HG03139 (cell line): ENCODE measurements around the gene GNB3.
A peak's percentile ranks its signal among the peaks of the same experiment; 100 is the strongest.

Source experiments
- ATAC-seq: cut with Tn5 transposase; IDR thresholded peaks from one replicate; pipeline ENCODE4 v1.9.1; 2021; ENCODE audit not compliant: unreplicated experiment

The GNB3 gene

DNA sequence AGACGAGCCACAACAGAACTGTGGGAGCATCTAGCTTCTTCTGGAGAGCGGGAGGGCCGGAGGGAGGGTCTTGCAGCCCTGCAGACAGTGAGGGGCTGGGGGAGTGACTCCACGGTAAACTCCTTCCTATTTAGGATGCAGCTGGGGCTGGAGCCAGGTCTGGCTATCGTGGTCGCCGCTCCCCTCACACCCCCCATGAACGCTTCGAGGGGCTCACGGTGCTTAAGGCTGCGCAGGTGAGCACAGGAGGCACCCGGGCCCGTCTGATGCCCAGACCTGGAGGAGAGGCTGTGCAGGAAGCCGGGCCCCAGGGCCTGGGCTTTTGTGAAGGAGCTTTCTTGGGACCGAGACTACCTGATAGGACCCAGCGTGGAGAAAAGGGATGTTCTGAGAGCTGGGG is 3.9 kb upstream of the GNB3 start:
- no peak for ATAC-seq

DNA sequence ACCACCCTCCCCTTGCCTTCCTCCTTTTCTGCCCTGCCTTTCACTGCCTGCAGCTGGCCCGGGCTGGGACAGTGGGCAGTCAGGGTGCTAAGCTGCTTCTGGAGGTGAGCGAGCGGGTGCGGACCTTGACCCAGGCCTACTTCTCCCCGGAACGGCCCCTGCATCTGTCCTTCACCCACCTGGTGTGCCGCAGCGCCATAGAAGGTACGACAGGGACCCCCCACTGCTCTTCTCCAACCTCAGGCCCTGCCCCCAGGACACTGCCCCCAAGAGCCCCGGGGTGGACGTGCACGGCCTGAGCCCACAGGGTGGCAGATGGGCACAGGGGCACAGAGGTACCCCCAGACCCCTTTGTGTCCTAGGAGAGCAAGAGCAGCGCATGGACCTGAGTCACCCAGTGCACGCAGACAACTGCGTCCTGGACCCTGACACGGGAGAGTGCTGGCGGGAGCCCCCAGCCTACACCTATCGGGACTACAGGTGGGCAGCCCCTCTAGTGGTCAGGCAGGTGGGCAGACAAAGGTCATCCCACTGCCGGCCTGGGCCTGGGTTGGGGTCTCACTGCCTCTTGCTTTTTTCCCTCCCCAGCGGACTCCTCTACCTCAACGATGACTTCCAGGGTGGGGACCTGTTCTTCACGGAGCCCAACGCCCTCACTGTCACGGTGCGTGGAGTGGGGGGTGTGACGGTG is 3.2 kb upstream of the GNB3 start:
- ATAC-seq = no peak

DNA sequence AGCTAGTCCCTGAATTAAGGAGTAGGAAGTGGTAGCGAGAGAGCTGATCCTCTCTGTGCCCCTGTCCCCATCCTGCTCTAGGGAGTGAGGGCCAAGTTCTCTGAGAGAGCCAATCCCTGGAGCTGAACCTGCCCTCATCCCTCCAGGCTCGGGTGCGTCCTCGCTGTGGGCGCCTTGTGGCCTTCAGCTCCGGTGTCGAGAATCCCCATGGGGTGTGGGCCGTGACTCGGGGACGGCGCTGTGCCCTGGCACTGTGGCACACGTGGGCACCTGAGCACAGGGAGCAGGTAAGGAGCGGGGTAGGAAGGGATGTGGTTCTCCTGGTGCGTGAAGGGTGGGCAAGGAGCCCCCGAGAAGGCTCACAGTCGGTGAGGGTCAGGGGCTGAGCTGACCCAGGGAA is 1.9 kb upstream of the GNB3 start:
- no peak for ATAC-seq

DNA sequence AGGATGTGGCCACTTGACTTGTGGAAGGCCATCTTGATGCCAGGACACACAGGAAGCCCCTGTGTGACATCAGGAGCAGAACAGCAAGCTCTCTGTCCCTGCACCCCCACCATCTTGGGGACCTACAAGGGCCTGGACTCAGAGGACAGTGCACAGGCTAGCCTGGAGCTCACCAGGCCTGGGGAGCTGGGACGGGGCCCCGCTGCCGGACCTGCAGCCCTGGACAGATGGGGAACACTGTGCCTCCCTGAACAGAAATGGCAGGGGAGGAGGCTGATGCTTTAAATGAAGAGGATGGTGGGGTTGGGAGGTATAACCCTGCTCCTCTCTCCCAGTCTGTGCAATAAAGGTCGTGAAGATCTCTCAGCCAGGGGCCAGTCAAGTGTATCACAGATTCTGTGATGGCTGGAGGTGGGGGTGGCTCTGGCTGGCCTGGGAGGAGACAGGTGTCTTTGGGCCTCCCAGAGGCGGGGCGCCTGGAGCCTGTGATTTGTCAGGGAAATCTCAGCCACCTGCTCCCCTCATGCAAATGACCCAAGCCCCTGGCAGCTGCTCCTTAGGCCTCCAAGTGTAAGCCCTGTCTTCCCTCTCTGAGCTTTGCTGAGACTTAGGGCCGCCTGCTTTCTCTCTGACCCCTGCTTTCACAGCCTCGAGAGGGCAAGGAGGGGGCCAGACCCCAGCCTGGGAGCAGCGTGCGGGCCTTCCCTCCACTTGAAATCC is 1.1 kb upstream of the GNB3 start:
- peak; percentile 71 for ATAC-seq

DNA sequence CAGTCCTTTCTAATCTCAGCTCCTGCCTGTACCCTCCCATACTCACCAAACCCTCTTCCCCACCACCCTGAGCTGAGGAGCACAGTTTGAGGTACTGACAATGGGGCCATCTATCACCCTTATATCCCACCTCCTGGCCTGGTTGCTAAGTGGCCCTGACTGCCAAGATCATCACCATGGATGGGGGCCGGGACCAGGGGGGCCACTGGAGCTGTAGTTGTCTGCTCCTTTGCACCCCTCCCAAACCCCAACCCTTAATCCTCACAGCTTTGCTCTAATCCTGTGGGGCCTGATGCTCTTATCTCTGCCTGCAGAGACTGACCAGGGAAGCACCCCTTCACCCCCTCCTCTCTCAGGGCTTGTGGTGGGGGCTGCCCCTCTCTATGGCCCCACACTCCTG is 395 bp upstream of the GNB3 start:
- no peak for ATAC-seq

DNA sequence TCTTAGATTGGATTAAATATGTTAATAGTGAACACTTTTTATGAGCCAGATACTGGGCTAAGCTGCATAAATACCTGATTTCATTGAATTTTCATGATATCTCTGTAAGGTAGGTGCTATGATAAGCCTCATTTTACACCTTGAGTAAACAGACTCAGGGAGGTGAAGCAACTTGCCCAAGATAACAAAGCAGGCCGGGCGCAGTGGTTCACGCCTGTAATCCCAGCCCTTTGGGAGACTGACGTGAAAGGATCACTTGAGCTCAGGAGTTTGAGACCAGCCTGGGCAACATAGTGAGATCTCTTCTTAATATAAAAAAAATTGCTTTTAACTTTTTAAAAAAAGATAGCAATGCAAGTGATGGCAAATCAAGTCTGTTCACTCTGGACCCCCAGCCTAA is 1.4 kb downstream of the GNB3 start:
- no peak for ATAC-seq

DNA sequence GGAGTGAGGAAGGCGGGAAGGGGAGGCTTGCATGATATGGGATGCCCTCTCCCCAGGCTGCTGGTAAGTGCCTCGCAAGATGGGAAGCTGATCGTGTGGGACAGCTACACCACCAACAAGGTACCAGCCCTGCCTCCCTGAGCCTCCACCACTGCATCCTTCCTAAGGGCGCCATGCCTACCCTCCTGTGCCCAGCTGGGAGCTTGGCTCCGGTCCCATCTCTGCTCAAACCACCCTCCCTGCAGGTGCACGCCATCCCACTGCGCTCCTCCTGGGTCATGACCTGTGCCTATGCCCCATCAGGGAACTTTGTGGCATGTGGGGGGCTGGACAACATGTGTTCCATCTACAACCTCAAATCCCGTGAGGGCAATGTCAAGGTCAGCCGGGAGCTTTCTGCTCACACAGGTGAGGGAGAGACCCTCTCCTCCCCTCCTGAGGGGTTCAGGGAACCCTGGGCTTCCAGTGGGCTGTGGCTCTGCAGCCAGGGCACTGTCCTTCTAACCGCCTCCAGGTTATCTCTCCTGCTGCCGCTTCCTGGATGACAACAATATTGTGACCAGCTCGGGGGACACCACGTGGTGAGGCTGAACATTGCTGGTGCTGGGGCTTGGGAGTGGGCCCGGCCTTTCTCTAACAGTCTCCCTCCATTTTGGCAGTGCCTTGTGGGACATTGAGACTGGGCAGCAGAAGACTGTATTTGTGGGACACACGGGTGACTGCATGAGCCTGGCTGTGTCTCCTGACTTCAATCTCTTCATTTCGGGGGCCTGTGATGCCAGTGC is 2.6 kb downstream of the GNB3 start:
- no peak for ATAC-seq

DNA sequence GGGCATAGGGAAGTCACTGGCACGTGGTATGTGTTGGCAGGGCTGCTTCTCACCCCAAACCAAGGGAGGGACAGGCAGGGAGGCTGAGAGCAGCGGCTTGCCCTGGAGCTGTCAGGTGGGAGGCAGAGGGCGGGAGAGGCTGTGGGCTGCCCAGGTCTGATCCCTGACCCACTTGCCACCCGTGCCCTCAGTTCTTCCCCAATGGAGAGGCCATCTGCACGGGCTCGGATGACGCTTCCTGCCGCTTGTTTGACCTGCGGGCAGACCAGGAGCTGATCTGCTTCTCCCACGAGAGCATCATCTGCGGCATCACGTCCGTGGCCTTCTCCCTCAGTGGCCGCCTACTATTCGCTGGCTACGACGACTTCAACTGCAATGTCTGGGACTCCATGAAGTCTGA is 4.7 kb downstream of the GNB3 start:
- no peak for ATAC-seq

DNA sequence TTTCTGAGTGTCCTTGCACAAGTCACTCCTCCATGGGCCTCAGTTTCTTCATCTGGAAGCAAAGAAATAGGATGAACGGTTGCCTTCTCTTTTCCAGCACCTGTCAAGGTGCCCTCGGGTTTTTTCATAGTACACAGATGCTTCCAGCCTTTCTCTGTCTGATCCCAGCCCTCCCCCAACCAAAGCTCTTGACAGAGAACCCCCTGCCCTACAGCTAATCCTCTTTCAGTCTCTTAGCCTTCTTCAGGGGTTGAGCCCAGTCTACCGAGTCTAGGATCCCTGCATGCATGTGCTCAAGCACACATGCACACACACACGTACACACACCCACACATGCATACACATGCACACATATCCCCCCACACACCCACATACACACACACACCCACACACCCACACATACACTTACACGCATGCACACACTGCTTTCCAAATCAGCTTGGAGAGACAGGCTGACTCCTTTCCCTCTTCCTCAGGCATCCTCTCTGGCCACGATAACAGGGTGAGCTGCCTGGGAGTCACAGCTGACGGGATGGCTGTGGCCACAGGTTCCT is 5.7 kb downstream of the GNB3 start:
- ATAC-seq = no peak

DNA sequence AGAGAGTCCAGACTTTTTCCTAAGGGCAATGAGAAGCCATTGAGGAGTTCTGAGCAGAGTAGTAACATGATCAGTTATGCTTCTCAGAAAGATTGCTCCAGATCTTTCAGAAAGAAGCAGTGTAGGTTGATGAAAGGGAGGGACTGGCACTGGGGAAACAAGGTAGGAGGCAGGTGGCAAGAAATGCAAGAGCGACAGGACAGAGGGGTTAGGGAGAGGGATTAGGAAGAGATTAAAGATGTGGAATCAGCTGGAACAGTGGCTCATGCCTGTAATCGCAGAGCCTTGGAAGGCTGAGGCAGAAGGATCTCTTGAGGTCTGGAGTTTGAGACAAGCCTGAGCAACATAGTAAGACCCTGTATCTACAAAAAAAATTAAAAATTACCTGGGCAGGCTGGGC is 7.0 kb downstream of the GNB3 start:
- ATAC-seq = no peak

DNA sequence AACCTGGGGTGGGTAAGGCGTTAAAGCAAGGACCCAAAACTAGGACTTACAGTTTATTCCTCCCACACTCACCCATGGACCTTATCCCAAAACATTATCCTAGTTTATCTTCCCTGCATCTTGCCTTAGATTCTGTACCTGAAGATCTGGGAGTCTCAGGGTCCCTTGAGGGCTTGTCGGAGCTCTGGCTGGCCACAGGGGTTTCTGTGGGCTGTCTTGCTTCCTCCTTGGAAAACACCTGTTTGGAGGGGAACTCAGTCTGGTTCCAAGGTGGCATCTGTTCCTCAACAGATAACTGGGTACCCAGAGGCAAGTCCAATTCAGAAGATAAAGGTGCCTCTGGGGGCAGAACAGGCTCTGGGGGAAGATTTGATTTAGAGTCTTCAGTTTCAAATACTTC is 8.7 kb downstream of the GNB3 start:
- ATAC-seq = no peak

DNA sequence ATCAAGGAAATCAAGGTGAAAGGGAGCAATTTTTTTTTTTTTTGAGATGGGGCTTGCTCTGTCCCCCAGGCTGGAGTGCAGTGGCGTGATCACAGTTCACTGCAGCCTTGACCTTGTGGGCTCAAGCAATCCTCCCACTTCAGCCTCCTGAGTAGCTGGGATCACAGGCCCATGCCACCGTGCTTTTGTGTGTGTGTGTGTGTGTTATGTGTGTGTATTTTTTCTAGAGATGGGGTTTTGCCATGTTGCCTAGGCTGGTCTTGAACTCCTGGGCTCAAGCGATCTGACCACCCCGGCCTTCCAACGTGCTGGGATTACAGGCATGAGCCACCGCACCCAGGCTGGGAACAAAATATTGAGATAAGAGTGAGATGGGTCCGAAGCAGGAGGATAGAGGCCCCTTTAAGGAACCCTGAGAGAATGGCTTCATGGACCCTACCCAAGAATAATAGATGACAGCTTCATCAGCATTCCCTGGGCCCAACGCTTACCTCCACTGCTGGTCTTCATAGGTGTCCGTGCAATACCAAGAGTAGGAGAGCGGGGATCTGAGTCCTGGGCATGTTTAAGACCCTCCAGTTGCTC is 9.3 kb downstream of the GNB3 start:
- ATAC-seq = no peak

DNA sequence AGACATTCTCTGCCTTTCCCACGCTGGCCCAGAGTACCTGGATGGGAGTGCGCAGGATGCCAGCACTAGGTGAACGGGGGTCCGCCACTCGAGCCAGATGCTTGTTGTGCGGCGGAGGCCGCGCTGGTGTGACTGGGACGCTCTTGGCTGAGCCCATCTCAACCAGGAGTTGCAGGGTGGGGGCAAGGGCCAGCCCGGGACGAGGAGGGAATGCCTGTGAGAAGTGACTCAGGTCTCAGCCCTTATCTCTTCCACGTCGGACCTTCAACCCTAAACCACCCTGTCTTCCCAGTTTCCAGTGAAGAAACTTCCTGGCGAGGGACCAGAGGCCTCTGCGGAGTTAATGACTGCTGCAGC is 10.0 kb downstream of the GNB3 start:
- ATAC-seq = no peak

DNA sequence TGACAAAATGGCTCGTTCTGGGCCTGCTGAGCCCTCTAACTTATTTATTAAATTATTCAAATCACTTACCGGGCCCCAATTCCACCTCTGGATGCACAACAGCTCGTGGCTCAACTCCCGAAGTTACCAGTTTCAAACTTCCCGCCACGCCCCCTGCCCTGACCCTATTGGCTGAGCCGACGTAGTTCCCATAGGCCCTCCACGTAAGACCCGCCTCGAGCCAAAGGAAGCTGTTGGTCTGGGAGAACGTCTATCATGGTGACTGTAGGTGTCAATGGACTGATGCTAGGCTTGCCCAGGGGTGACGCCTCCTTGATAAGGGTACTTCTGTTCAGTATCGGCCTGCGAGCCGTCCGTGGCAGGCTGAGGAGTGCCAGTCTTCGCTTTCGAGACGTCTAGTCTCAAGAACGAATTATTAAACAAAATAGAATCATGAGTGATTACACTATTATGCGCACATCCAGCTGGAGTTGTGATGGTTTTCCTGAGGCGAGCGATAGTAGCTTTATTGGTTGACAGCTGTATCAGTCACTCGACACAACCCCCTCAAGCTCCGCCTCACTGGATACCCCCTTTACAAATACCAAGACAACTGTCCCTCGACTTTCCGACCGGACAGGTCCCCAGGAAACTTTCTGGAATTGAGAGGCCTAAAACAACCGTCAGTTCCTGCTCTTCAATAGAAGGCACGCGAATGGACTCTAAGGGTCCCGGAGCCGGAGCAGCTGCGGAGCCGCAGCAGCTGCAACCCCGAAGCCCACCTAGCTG is 10.6 kb downstream of the GNB3 start, which contains the start of gene CDCA3:
TSS of gene CDCA3 (minus strand) at position 134 of the 768 bp plus-strand sequence. CDS start 334 bp downstream, outside the sequence.
- peak; percentile 41 for ATAC-seq

DNA sequence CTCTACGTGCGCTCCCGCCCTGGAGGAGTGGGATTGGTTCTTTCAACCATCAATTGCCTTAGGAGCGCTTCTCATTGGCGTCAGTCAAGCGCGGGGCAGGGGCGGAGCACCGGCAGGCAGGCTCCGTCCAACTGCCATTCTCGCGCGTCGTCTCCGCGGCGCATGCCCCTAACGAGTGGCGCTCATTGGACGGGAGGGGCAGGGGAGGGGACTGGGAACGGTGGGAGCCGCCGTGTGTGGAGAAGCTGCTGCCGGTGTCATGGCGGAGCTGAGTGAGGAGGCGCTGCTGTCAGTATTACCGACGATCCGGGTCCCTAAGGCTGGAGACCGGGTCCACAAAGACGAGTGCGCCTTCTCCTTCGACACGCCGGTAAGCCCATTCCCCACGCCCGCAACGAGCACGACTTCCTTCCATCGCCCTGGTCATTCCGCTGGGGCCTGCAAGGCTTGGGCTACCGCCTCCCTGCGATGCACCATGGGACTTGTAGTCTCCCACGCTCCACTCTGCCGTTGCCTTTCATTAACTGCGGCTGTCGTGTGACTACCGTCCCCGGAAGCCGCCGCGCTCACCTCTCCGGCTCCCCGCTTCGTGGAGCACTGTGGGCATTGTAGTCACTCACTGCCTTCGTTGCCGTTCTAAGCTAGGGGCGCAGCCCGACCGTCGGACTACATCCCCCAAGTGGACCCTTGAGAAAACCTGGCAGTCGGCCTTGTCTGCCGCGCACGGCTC is 11.4 kb downstream of the GNB3 start, which contains the start of gene USP5:
TSS of gene USP5 (plus strand) at position 230 of the 730 bp plus-strand sequence. CDS start at position 260, 30 bp downstream.
- ATAC-seq = peak; percentile 65

DNA sequence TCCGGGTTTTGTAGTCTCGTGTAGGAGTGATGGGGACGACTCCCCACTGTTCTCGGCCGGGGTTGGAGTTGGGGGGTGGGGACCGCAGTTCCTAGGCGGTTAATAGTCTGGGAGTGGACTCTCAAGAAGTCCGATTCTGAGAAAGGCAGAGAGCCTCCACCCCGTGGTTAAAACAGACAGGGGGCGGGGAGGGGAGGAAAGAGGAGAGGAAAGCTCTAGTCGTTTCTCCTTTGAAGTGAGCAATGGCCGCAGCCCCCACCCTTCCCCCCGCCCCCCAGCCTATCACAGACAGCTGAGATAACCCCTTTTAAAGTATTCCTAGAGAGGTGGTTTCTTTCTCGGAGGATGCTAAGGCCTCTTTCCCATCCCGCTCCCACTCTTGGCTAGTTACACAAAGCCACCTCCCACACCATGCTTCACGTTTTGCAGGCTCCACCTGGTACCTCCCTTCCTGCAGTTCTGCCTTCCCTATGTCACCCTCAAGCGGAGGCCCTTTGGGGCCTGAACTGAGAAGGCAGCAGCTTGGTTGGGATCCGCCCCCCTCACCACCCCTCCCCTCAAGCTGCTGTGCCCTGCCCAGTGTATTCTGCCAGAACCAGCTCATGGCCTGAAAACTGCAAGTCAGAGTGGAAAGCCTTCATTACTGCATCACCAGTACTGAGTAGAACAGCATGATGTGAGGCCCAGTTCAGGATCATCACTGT is 12.1 kb downstream of the GNB3 start:
- no peak for ATAC-seq

DNA sequence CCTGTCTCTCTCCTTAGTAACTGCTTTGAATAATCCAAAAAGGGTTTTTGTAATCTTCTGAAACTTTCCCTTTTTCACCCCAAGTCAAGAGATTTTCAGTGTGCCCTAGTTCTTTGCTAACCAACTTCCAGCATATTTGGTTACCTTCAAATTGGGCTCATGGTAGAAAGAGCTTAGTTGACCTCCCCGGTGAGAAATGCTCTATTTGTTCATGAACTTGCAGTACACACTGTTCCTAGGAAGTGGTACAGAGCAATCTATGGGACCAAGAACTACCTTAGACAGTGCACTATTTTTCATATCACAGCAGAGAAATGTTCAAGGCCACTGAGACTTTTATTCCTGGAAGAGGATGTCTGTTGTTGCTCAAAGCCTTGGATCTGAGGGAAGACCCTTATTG is 12.9 kb downstream of the GNB3 start:
- no peak for ATAC-seq

DNA sequence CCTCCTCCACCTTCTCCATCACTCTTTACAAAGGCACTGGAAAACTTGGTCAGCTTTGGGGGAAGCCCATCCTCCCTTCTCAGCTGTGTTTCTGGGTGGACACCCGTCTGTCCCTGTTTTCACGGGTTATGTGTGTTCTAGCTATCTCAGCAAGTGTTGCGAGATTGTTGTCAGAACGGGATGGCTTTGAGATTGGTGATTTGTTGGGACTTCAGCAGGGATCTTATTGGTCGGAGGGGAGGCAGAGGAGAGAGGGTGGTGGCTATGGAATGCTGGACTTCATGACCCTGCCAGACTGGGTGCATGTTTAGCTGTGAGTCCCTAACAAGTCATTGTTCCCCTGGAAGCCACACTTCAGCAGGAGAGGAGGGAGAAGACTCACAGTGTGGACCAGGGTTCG is 13.3 kb downstream of the GNB3 start:
- ATAC-seq = no peak

DNA sequence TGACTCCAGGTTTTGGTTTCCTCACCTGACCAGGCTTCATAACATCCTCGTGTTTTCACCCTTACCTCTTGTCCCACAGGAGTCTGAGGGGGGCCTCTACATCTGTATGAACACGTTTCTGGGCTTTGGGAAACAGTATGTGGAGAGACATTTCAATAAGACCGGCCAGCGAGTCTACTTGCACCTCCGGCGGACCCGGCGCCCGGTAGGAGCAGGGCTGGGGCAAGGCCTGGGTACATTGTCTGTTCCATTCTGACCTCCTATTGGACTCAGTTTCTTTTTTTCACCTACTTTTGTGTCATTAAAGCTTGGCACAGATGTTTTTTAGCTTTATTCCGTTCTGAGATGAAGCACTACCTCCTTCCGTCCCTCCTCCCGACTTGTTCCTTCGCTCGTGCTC is 14.6 kb downstream of the GNB3 start:
- ATAC-seq = no peak
